Stimulated activated effector memory CD8-positive, alpha-beta T cell treated with anti-CD3 and anti-CD28 coated beads, Interleukin-12 subunit alpha, Interleukin-12 subunit beta, amount 100 ng/mL, for 72 hours (primary cell): Measurements from ENCODE around the gene LMOD1.

ENCODE experiments used
- ATAC-seq: fragments of 150-1000 bp; cut with Tn5 transposase; 2 replicates; pipeline ENCODE4 v1.10.0; 2021
- DNase-seq, 2 donors: peaks; one replicate each; pipeline ENCODE4 v3.0.0; 2021 to 2022; ENCODE audit warnings: low spot score in 2 of 2
- H3K27ac Mint-ChIP-seq: one replicate; pipeline ENCODE4 v1.8.0; 2022; ENCODE audit warnings: mild to moderate bottlenecking, mixed read lengths
- H3K36me3 Mint-ChIP-seq: one replicate; pipeline ENCODE4 v1.8.0; 2022; ENCODE audit warnings: mild to moderate bottlenecking, mixed read lengths
- H3K4me1 Mint-ChIP-seq: one replicate; pipeline ENCODE4 v1.8.0; 2022; ENCODE audit warnings: mixed read lengths
- H3K4me3 Mint-ChIP-seq: one replicate; pipeline ENCODE4 v1.8.0; 2022; ENCODE audit warnings: mild to moderate bottlenecking, mixed read lengths
- H3K9me3 Mint-ChIP-seq: one replicate; pipeline ENCODE4 v1.8.0; 2022; ENCODE audit warnings: mixed read lengths

Gene LMOD1

DNA sequence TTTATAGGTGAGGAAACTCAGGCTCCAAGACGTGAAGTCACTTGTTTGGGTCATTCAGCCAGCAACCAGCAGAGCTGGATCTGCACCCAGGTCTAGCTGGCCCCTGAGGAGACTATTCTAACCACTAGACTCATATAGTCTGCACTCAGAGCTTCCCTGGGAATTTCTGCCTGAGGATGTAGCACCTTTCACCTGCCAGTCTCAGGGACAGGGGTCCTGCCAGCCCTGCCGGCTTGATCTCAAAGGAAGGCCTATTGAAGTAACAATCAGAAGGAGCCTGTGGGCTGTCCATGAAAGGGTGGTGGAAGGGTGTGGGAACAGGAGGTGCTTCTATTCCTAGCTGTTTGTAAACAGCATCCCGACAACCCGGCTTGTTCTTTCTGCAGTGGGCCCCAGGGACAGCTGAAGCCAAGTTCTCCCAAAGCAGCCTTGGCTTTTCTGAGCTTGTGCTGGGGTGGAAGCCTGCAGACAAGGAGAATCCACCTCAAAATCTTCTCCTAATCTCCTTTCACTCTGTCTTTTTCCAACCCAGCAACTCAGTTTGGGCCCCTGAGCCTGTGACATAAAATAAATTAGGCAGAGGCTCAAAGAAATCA is 7.8 kb downstream of the LMOD1 start:
- Mint-ChIP-seq H3K4me3 (no peak overlapping the region), H3K4me1 (no peaks in the 10 kb centered on the region), H3K27ac (no peak overlapping the region), H3K9me3 (no peaks in the 10 kb centered on the region), H3K36me3 (no peaks in the 10 kb centered on the region)
- DNase-seq (no peak), ATAC-seq (no peak)

DNA sequence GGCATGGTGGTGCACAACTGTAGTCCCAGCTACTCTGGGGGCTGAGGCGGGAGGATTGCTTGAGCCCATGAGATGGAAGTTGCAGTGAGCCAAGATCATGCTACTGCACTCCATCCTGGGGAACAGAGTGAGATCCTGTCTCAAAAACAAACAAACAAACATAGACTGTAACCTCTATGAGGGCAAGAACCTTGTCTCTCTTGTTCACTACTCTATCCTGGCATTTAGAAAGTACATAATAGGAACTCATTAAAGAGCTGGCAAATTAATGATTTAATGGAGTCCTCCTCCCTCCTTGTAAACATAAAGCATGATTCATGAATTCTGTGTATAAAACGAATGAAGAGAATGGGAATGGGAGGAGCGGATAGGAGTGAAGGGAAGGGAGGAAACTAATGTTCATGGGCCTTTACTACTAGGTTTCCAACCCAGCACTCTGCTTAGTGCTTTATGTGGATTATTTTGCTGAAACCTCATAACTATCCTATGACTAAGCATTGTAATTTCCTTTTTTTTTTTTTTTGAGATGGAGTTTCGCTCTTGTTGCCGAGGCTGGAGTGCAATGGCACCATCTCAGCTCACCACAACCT is 8.6 kb downstream of the LMOD1 start:
- ATAC-seq = no peak
- Mint-ChIP-seq H3K9me3 (no peaks in the 10 kb centered on the region), H3K27ac (no peak overlapping the region), H3K4me1 (no peaks in the 10 kb centered on the region), H3K4me3 (no peak overlapping the region), H3K36me3 (no peaks in the 10 kb centered on the region)
- no peak for DNase-seq

DNA sequence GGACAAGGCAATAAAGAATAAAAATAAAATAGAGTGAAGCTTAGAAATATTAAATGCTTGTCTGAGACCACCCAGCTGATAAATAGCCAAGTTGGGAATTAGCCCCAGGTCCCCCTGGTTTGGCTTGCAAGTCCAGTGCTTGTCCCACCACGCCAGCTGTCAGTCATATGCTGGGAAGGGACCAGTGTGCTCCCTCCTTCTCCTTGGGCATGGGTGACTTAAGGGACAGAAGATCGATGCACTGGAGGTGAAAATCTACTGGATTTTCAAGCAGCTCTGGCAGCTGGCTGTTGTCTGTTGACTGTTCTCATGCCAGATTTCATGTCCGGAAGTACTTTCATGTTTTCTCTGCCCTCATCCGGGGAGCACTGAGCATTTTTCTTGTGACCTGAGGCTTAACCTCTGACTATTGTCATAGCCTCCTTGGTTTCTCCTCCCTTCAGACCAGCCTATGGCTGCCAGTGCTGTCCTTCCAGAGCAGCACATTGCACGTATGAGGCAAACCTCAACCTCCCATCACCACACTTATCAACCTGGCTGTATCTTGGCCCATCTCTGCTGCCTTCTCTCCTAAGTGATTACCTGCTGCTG is 12.4 kb downstream of the LMOD1 start:
- H3K4me3 Mint-ChIP-seq = no peak overlapping the region
- no peaks in the 10 kb centered on the region for H3K4me1 Mint-ChIP-seq
- no peaks in the 10 kb centered on the region for H3K36me3 Mint-ChIP-seq
- ATAC-seq (no peak), DNase-seq (no peak)
- H3K9me3 Mint-ChIP-seq = no peaks in the 10 kb centered on the region
- no peak overlapping the region for H3K27ac Mint-ChIP-seq

DNA sequence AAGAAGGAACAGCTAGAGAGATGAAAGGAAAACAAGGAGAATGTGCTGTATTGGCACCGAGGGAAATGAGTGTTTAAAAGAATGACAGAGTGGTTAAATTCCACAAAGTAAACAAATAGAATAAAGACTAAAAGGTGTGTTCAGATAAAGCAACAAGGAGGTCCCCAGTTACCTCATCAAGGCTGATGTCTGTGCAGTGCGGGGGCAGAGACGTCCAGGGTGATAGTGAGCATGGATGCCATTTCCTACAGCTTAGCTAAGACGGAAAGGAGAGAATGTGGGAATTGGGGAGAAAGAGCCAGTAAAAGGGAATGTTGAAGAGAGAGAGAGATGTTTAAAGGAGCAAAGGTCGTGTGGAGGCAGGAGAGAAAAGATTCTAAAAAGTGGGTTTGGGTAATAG is 15.5 kb downstream of the LMOD1 start:
- Mint-ChIP-seq H3K4me1 (no peaks in the 10 kb centered on the region), H3K9me3 (no peaks in the 10 kb centered on the region), H3K4me3 (no peak overlapping the region), H3K27ac (no peak overlapping the region), H3K36me3 (no peaks in the 10 kb centered on the region)
- DNase-seq = no peak
- ATAC-seq = no peak

DNA sequence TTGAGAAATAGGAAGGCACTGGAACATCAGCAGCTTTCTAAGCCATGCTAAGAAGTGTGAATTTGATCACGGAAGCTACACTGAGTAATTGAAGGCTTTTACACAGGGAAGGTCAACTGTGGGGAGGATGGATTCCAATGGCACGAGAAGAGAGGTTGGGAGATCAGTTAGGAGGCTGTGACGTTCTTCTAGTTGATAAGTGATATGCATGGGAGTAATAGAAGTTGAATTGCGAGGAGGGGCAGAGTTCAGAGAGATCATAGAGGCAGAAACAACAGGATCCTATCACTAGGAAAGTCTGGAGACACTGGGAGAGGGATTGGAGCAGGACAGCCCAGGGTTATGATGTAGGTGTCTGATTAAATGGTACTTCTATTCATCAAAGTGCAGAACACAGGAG is 16.2 kb downstream of the LMOD1 start:
- Mint-ChIP-seq H3K4me3 (no peak overlapping the region), H3K27ac (no peak overlapping the region), H3K4me1 (no peaks in the 10 kb centered on the region), H3K9me3 (no peaks in the 10 kb centered on the region), H3K36me3 (no peaks in the 10 kb centered on the region)
- no peak for ATAC-seq
- no peak for DNase-seq

DNA sequence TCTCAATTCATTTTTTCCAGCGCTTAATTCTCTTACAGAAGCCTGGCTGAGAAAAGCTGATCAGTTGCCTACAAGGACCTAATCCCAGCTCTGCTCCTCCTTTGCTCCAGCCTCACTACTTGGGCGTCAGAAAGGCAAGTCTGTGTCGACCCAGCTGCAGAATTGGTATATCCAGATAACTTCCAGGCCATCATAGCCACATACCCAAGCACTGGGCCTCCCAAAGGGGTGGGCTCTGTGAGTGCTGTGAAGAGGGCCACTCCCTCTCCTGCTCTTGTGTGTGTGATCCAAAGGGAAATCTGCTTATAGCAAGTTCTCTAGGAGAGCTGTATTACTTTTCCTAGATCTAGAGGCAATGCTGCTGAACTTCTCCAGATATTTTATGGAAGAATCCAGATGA is 18.1 kb downstream of the LMOD1 start:
- no peak for DNase-seq
- no peaks in the 10 kb centered on the region for H3K4me1 Mint-ChIP-seq
- no peak for ATAC-seq
- no peaks in the 10 kb centered on the region for H3K9me3 Mint-ChIP-seq
- H3K27ac Mint-ChIP-seq = no peak overlapping the region
- no peak overlapping the region for H3K4me3 Mint-ChIP-seq
- H3K36me3 Mint-ChIP-seq = no peaks in the 10 kb centered on the region

DNA sequence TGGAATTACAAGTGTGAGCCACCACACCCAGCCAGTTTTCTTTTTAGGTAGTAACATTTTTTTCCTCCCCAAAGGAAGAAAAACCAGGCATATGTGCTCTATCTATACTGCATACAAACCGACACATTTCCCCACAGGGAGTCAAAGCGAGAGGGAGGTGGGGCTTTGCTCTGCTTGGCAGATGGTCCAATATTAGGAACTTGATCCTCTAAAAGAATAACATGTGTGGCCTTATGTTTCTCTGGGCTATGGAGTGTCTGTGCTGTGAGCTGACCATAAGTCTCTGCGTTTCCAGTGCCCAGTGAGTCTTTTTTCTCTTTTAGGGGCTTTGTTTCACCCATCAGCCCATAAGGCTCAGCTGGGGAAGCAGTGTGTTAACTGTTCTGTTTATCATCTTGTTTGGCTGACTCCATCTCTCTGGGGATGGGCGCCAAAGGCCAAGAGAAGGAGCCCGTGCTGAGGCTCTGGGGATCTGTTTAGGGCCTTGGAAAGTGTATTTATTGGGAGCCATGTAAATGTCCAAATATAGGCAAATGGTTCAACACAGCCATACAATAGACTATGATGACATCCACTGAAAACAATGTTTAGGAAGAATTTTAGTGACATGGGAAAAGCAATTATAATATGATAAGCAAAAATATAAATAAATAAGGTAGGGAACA is 20.2 kb downstream of the LMOD1 start:
- no peak overlapping the region for H3K4me3 Mint-ChIP-seq
- no peaks in the 10 kb centered on the region for H3K36me3 Mint-ChIP-seq
- H3K27ac Mint-ChIP-seq = no peak overlapping the region
- ATAC-seq (no peak), DNase-seq (no peak)
- H3K4me1 Mint-ChIP-seq = no peaks in the 10 kb centered on the region
- no peaks in the 10 kb centered on the region for H3K9me3 Mint-ChIP-seq

DNA sequence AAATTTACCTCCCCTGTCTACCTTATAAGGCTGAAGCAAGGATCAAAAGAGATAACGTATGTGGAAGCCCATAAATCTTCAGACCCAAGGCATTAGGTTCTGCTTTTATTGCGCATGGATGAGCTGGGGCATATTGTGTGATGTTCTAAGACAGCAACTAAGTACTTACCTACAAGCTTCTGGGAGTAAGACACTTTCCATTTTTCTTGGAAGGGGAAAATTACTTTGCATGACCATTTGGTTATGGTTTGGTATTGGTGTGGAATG is 21.1 kb downstream of the LMOD1 start:
- Mint-ChIP-seq H3K27ac (no peak overlapping the region), H3K4me1 (no peaks in the 10 kb centered on the region), H3K4me3 (no peak overlapping the region), H3K36me3 (no peaks in the 10 kb centered on the region), H3K9me3 (no peaks in the 10 kb centered on the region)
- no peak for DNase-seq
- ATAC-seq = no peak

DNA sequence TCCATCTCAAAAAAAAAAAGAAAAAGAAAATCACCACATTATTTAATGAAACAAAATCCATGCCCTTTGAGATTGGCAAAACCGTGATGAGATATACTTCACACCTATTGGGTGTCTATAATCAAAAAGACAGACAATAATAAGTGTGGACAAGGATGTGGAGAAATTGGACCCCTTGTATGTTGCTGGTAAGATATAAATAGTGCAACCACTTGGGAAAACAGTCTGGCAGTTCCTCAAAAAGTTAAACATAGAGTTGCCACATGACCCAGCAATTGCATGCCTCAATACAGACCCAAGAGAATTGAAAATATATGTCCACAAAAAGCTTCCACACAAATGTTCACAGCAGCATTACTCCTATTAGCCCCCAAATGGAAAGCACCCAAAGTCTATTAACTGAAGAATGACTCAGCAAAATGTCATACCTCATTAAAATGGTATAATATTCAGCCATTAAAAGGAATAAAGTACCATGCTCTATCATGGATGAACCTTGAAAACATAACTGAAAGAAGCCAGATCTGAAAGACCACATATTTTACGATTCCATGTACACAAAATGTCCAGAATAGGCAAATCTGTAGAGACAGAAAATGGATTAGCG is 24.3 kb downstream of the LMOD1 start:
- Mint-ChIP-seq H3K27ac (no peak overlapping the region), H3K4me3 (no peak overlapping the region), H3K9me3 (no peaks in the 10 kb centered on the region), H3K36me3 (no peaks in the 10 kb centered on the region), H3K4me1 (no peaks in the 10 kb centered on the region)
- no peak for ATAC-seq
- DNase-seq = no peak

DNA sequence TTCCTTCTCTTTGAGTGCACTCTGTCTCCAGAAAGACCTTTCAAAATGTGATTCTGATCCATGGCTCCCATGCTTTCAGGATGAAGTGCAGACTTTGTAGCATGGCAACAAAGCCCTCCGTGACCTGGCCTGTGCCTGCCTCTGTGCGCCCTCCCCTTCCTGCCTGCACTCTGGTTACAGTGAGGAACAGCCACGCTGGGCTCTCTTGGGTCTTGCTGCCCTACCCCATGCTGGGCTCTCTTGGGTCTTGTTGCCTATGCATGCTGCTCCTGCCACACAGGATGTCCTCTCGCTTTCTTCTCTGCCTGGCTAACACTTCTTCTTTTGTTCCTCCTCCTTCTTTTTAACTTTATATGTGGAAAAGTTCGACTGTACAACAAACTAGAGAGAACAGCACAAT is 28.0 kb downstream of the LMOD1 start:
- DNase-seq (no peak), ATAC-seq (no peak)
- Mint-ChIP-seq H3K4me3 (no peak overlapping the region), H3K36me3 (no peaks in the 10 kb centered on the region), H3K4me1 (no peaks in the 10 kb centered on the region), H3K27ac (no peak overlapping the region), H3K9me3 (no peaks in the 10 kb centered on the region)

DNA sequence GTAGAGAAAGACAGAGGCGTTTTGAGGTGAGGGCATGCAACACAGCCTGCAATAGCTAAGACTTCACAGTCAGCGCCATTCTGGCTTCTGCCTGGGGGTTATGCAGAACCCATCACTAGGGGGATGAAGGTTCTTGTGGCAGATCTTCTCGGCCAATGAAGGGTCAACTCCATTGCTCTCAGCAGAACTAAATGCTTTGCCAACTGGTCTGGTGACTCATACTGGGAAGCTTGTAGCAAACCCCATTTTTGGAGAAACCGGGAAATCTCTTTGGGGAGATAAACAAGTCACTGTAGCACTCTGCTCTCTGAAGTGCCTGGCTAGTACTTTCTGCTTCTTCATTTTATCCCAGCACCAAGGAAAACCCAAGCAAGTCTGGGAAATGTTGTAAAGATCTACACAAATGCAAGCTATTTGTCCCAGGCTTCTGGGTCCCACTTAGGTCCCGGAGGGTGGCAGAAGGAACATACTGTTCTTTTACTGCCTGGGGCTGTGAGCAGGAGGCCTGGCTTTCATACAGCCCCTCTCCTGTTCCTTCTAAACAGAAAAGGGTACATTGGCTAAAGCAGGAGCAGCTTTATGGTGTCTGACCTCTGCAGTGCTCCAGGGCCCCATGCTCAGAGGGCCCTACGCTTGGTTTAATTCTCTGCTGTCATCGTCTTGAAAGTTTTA is 28.9 kb downstream of the LMOD1 start:
- Mint-ChIP-seq H3K36me3 (no peaks in the 10 kb centered on the region), H3K4me1 (no peaks in the 10 kb centered on the region), H3K4me3 (no peak overlapping the region), H3K27ac (no peak overlapping the region), H3K9me3 (no peaks in the 10 kb centered on the region)
- ATAC-seq (no peak), DNase-seq (no peak)

DNA sequence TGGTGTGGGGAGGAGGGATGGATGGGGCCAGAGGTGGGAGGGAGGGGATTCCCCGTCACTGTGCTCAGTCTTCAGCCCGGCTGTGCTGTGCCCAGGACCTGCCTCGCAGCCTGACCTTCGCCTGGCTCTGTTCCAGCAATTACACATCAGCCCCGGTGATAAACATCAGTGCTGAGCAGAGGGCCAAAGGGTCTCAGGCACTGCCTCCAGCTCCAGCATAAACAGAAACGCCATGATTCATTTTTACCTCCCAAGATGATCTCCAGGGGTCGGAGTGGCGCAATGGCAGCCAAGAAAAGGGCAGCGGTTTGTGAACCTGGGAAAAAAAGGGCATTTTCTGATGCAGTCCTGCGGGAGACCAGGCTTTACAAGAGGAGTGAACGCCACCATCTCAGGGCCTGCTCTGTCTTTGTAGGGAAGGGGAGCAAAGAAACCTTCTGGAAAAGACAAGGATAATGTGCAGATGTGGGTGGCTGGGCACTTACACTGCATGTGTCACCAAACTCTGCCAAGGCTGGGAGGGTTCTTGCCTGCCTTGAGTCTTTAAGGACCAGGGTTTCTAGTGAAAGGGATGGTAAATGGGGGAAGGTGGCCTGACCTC is 29.6 kb downstream of the LMOD1 start:
- Mint-ChIP-seq H3K27ac (no peak overlapping the region), H3K4me1 (no peaks in the 10 kb centered on the region), H3K36me3 (no peaks in the 10 kb centered on the region), H3K4me3 (no peak overlapping the region), H3K9me3 (no peaks in the 10 kb centered on the region)
- DNase-seq (no peak), ATAC-seq (peak; percentile 72)

DNA sequence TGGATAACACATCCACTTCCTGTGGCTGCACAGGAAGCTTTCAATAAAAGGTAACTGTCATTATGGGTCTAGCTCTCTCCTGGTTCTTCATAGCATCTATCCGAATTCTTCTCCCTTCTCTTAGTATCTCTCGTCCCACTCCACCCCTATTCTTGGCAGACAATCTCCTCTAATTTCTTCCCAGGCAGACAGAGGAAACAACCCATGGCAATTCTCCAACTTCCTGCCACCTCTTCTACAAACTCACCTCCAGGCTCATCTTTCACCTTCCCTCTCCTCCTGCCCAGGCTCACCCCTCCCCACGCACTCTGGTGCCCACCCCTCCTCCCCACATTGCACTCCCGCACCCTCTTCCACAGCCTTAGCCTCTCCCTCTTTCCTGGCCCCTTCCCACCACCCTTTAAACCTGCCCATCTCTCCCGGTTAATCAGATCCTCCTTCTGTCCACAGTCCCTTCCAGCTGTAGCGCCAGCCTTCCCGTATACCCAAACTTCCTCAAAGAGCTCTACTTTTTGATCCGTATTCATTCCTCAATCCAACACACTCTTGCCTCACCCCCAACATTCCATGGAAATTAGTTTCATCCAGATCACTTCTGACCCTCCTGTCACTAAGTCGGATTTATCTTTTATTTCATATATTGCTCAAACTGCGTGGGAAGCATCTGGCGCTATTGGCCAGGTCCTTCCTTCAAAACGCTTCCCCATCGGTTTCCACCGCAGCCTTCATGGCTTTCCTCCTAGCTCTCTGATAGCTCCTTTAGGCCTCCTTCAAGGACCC is 31.7 kb downstream of the LMOD1 start:
- Mint-ChIP-seq H3K4me1 (no peaks in the 10 kb centered on the region), H3K27ac (no peak overlapping the region), H3K4me3 (no peak overlapping the region), H3K36me3 (no peaks in the 10 kb centered on the region), H3K9me3 (no peaks in the 10 kb centered on the region)
- ATAC-seq = no peak
- DNase-seq = no peak

DNA sequence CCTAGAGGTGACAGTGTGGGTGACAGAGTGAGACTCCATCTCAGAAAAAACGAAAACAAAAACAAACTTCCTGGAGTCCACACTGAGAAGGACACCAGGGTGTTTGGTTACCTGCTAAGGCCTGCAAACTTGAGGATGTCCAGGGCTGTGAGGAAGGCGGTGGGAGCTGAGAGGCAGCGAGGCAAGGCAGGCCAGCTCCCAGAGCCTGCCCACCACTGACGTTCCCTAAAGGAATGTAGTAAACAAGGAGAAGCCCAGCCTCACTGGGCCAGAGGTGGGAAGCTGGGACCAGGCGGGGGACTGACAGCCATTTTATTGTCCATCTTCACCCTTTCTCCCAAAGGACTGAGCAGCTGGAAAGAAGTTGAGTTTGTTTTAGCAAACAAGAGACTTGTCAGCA is 33.5 kb downstream of the LMOD1 start:
- H3K4me3 Mint-ChIP-seq = no peak overlapping the region
- no peaks in the 10 kb centered on the region for H3K4me1 Mint-ChIP-seq
- no peak overlapping the region for H3K27ac Mint-ChIP-seq
- ATAC-seq (no peak), DNase-seq (no peak)
- no peaks in the 10 kb centered on the region for H3K9me3 Mint-ChIP-seq
- no peaks in the 10 kb centered on the region for H3K36me3 Mint-ChIP-seq
